HG03571 (cell line): Measurements from ENCODE around the gene SLC20A1.
"Not testable (repeated sequence)": the region's sequence is repeated elsewhere in the genome, so short reads cannot be mapped to it uniquely, and the experiment has no call there.

Experiments
- ATAC-seq: cut with Tn5 transposase; IDR thresholded peaks from one replicate; pipeline ENCODE4 v1.9.1; 2021; ENCODE audit not compliant: unreplicated experiment

Gene SLC20A1

DNA sequence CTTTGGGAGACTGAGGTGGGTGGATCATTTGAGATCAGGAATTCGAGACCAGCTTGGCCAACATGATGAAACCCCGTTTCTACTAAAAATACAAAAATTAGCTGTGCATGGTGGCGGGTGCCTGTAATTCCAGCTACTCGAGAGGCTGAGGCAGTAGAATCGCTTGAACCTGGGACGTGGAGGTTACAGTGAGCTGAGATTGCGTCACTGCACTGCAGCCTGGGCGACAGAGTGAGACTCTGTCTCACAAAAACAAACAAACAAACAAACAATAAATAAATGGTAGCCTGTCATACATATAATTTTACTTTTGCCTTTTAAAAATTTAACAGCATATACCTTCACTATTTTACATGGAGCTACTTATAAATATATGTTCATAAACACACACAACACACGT, 61.2 kb downstream of the SLC20A1 start:
- not testable (repeated sequence) for ATAC-seq

DNA sequence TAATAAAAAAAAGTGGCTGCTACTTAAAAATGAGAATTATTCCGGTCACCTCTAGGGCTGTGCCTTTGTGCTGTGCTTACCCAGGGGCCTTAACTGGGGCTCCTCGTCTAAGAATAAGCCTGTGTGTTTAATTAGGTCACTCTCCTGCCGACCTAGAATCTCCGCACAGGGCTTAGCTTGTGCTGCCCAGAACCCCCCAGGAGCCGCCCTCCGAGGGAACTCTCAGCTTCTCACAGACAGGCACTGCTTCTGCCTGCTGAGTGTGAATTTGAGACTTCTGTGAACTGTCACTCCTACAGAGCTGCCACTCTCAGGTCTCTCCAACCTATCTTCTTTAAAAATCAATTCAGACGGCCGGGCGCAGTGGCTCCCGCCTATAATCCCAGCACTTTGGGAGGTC, 63.2 kb downstream of the SLC20A1 start:
- ATAC-seq, result no peak

DNA sequence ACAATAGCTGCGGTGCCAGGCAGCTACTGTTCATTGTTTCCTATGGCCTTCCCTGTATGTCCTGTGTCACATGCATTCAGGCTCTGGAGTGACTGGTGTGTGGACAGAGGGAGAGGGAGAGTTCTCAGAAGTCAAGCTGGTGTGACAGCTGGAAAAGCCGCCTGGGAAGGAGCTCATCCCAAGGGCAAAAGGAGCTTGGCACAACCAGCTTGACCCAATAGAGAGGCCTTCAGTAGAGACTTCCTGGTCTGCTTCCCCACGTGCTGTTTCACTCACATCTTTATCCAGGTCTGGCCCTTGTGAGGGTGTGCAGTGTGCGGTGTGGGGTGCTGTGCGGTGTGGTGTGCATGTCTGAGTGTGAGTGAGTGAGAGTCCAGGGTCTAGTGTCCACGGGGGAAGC, 64.0 kb downstream of the SLC20A1 start:
- no peak for ATAC-seq

DNA sequence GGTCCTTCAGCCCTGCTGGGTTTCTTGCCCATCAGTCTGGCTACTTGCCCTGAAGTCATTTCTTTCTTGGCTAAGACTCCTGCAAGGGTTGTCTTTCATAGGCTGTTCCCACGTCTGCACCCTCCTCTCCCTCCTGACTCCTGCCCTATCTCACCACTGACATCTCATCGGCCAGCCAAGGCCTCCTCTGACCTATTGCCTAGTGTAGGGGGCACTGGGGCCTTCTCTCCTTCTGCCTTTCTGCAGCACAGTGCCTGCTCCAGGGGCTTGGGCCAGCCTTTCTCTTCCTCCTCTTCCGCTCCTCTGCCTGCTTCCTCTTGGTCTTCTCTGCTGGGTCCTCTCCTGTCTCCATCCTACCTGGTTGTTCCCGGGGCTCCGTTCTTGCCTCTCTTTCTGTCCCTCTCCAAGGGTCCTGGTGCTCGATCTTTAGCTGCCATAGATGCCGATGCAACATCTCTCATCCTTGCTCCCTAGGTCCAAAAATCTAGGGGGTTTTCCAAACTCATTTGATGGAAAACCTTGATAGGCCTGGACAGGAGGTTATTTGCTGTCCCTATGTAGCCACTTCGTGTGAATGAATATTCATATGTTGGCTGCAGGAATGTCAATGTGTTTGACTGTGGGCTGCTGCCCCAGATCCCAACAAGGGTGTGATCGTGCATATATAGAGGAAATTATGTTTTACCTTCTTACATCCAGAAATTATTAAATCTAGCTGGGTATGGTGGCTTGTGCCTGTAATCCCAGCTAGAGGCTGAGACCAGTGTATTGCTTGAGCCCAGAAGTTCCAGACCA, 65.4 kb downstream of the SLC20A1 start:
- no peak for ATAC-seq

DNA sequence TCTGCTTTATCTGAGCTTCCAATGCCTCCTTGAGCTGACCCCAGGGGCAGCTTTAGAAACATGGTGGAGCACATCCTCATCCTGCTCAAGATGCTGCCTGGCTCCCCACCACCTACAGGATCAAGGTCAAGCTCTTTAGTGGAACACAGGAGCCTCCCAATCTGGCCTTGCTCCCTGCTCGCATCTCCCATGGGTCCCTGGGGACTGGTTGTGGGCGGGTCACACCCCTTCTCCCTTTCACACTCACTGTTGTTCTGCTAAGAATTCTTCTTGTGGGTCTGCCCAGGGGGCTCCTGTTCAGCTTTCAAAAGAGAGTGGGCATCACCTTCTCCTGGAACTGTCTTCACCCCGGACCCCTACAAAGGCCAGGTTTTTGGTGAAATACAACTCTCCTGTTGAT, 66.7 kb downstream of the SLC20A1 start:
- no peak for ATAC-seq

DNA sequence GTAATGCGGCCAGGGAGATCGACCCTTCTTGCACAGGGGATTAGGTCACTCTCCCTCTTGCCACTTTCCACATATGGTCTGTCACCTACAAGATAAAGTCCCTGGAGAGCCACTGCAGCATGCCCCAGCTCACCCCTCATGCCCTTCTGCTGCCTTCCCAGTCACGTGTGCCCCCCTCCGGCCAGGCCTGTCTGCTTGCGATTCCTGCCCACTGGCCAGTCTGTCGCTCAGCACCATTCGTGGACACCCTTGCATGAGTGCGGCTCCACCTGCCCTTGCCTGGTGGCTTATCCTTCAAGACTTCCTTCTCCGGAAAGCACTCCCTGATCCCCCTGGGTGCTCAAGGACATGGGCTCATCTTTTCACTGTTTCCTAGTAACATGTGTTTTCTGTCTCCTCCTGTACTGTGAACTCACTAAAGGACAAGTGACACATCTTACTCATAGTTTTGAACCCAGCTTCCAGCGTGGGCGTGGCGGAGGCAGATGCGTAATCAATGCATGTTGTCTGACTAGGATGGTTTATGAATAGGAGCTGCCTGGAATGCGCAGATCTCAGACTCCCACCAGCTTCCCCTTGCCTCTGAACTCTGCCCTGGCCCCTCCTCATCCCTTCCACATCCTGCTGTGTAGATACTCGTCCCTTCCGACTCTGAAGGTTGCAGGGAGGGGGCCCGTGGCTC, 67.3 kb downstream of the SLC20A1 start:
- ATAC-seq, result no peak
